ENCODE measurements around the gene IQSEC2. TPM values are rescaled to one million over a fixed set of nuclear protein-coding genes. Genes with fewer than 3 reads are reported as not detected.

The IQSEC2 gene
- total RNA-seq, result 5.5 and 7.1 TPM in 2 replicates

DNA sequence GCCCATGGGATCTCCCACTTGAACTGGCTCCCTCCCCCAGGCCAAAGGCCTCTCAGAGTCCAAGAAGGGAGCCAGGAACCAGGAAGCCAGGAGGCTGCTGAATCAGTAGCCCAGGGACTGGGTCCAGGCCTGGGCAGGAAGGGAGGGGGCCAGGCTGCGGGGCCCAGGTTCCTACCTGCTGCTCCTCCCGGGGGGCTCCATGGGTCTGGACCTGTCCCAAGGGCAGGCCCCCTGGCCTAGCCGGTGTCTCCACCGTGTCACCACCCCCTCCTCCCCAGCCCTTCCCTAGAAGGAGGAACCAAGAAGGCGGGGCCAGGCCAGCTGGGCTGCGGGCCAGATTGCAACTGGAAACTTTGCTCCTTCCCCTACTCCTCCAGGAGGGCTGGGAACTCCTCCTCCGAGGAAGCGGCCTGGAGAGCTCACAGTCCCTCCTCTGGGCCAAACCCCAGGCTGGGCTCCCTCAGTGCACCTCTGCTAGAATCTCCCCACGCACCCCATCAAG, at the start of gene IQSEC2:
Gene IQSEC2 (minus strand): TSS at position 264 of the 502 bp plus-strand sequence.

DNA sequence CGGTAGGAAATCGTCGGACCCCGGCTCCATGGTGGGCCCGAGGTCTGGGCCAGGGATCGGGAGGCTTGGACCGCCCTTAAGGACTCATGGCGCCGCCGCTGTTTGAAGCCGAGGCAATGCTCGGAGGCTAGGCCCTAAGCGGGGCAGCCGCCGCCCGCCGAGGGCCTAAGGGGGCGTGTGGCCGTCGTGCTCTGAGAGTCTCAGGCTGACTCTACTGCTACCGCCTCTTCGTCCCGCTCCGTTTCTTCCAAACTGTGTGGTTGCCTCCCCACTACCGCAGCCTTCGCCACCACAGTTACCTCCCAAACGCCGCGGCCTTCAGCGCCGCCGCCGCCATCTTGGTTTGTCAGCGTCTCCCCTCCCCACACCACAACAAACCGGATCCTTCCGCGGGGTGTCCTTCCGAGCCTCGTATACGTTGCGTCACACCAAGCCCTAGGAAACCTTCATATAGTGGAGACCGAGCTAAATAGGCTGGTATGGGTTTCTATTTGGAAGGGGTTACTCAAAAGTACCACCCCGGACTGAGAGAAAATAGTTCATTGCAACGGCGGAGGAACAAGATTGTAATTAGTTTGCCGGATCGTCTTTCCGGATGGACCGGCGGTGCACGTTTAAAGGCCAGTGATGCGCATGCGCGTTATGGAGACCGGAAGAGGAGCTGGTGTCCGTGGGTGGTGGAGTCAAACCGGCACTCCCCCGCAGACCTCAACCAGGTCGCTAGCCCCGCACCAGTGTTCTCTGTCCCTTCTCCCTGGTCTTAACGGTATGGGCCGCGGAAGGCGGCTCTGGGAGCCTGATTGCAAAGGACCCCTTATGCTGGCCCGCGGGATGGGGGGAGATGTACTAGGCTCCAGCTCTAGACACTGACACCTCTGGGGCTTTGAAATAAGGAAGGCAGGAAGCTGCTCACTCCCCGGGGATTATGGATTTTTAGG, 56.3 kb downstream of the IQSEC2 start, which contains the start of gene KDM5C:
Gene KDM5C (minus strand): TSS at position 348 of the 938 bp plus-strand sequence. CDS start 318 bp downstream, at position 30.

Other genes starting within 250 kb of the IQSEC2 start
- 0.84 and 0.93 TPM in 2 replicates for gene GPR173, start 232.8 kb downstream of the IQSEC2 start, total RNA-seq
- gene TSPYL2, start 199.2 kb downstream of the IQSEC2 start, total RNA-seq, result 4.6 and 6.2 TPM in 2 replicates
- gene KANTR, start 187.4 kb downstream of the IQSEC2 start, total RNA-seq, result 2.6 and 3.3 TPM in 2 replicates
- 61.3 and 73.7 TPM in 2 replicates for gene KDM5C, start 56.4 kb downstream of the IQSEC2 start, total RNA-seq
- 50.8 and 57.7 TPM in 2 replicates for gene SMC1A, start 141.1 kb upstream of the IQSEC2 start, total RNA-seq
- 0.05 and 0.33 TPM in 2 replicates for gene RIBC1, start 141.3 kb upstream of the IQSEC2 start, total RNA-seq
- gene HSD17B10, start 152.8 kb upstream of the IQSEC2 start, total RNA-seq, result 64.2 and 86.7 TPM in 2 replicates

All from mammary microvascular endothelial cell (primary cell).